DND-41 (cell line): ENCODE data around the gene CRHR2.

Source experiments
- ATAC-seq: fragments of 200-7000 bp; cut with Tn5 transposase; 3 replicates; pipeline ENCODE4 v1.9.1; 2021; ENCODE audit warnings: low read depth; ENCODE audit not compliant: insufficient read depth
- DNase-seq: peaks from one replicate; pipeline ENCODE4 v3.0.0-alpha.2; 2020
- H2AFZ ChIP-seq: 2 replicates; pipeline ENCODE4 v1.6.0; 2012; ENCODE audit warnings: low read depth, low read length
- H3K27ac ChIP-seq: 2 replicates; pipeline ENCODE4 v1.5.1; 2012; ENCODE audit warnings: low read length, inconsistent platforms
- H3K27me3 ChIP-seq: fragments of 200-600 bp; sonication (generic); 2 replicates; pipeline ENCODE4 v1.6.0; 2012; ENCODE audit warnings: low read length, mild to moderate bottlenecking, inconsistent platforms; ENCODE audit not compliant: insufficient read depth, poor library complexity
- H3K36me3 ChIP-seq: 2 replicates; pipeline ENCODE4 v1.5.1; 2012; ENCODE audit warnings: low read length, inconsistent platforms; ENCODE audit not compliant: insufficient read depth
- H3K4me1 ChIP-seq: 2 replicates; pipeline ENCODE4 v1.5.1; 2012; ENCODE audit warnings: mild to moderate bottlenecking, low read length; ENCODE audit not compliant: insufficient read depth
- H3K4me2 ChIP-seq: 2 replicates; pipeline ENCODE4 v1.6.0; 2012; ENCODE audit warnings: mild to moderate bottlenecking, moderate library complexity, low read length, inconsistent platforms; ENCODE audit not compliant: insufficient read depth
- H3K4me3 ChIP-seq, 2 experiments: fragments of 200-600 bp in 1 of 2; shearing (Covaris generic) in 1 of 2; 2 replicates each; pipeline ENCODE4 v1.5.1; 2012 to 2016; ENCODE audit warnings: inconsistent platforms in 2 of 2, low read length in 2 of 2, mild to moderate bottlenecking in 2 of 2, low read depth in 1 of 2, moderate library complexity in 1 of 2
- H3K79me2 ChIP-seq: 2 replicates; pipeline ENCODE4 v1.6.0; 2012; ENCODE audit warnings: low read length, inconsistent platforms; ENCODE audit not compliant: insufficient read depth
- H3K9ac ChIP-seq: 2 replicates; pipeline ENCODE4 v1.6.0; 2012; ENCODE audit warnings: low read depth, mild to moderate bottlenecking, inconsistent platforms, low read length, moderate library complexity
- H3K9me3 ChIP-seq: 2 replicates; pipeline ENCODE4 v1.5.1; 2012; ENCODE audit warnings: low read length, moderate library complexity, mild to moderate bottlenecking, inconsistent platforms; ENCODE audit not compliant: insufficient read depth, severe bottlenecking
- H4K20me1 ChIP-seq: 2 replicates; pipeline ENCODE4 v1.6.0; 2012; ENCODE audit warnings: low read length; ENCODE audit not compliant: insufficient read depth
- CTCF ChIP-seq: IDR thresholded peaks from 2 replicates; pipeline ENCODE4 v1.5.1; 2012; ENCODE audit warnings: borderline replicate concordance, low read length, moderate library complexity, mild to moderate bottlenecking; ENCODE audit not compliant: poor library complexity, severe bottlenecking; ENCODE audit errors: extremely low read depth
- EZH2 ChIP-seq: IDR thresholded peaks from 3 replicates; pipeline ENCODE4 v1.6.1; 2012; ENCODE audit warnings: borderline replicate concordance, low read depth, mild to moderate bottlenecking, moderate library complexity, low read length, inconsistent platforms; ENCODE audit not compliant: severe bottlenecking

The CRHR2 gene

DNA sequence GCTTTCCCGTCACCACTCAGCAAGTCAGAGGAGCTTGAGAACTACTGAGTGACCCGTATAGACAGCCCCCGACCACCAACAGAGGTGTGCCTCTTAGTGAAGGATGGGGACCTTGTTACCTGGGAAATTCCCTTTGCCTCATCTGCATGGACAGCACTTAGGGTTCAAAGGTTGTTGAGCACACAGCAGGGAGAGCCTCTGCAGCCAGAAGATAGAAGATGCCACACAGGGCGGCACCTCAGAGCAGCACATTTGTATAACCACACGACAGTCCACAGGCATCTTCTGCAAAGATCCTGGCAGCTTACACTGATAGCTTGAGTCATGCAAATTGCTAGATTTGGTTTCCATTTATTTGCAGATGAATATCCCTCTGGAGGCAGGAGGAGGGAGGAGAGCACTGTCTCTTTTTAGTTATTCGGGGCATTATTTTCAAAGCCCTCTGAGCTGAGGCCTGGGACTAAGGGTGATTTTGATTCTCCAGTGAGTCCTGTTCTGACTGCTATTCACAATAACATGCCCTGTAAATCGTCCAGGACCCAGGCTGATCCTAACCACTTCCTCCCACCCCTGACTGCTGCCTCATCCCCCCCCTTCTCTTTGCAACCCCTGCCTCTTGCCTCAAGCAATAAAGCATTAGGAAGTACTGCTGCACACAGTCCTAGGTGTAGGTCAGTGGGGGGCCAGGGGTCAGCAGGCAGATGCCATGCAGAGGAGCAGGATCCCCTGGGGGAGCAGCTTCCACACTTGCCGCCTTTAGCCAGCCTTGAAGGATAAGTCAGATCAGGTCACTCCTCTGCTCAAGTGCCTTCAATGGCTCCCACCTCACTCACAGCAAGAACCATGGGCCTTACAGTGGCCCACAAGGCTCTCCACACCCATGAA is 45.0 kb upstream of the CRHR2 start:
- H3K27me3 ChIP-seq, result no peaks in the 10 kb centered on the region

GRCh38 chr7:30726296-30727006 is 44.2 kb upstream of the CRHR2 start:
- H3K9me3 ChIP-seq, result no peaks in the 10 kb centered on the region
- peak; percentile 53 for DNase-seq
- TF ChIP-seq EZH2, result no peak
- TF ChIP-seq CTCF, result peak; percentile 26
- H3K27me3 ChIP-seq, result no peaks in the 10 kb centered on the region
- peak overlapping the region; percentile 72 for H3K4me2 ChIP-seq
- peak overlapping the region in 1 of 2 experiments; percentile 54; a peak in 3 of 4 replicates for H3K4me3 ChIP-seq
- H3K9ac ChIP-seq, result peak overlapping the region; percentile 54
- peak overlapping the region; percentile 85 for H2AFZ ChIP-seq
- no peaks in the 10 kb centered on the region for H3K36me3 ChIP-seq
- no peaks in the 10 kb centered on the region for H3K79me2 ChIP-seq
- H3K4me1 ChIP-seq, result peaks cover 21% of the 10 kb centered on the region
- H3K27ac ChIP-seq, result peak overlapping the region; percentile 89
- ATAC-seq, result peak; percentile 3
- no peaks in the 10 kb centered on the region for H4K20me1 ChIP-seq

More for the DNA sequence above, 45.0 kb upstream of the CRHR2 start:
- Histone ChIP-seq H3K4me2 (peak overlapping the region; percentile 72), H3K27ac (peak overlapping the region; percentile 89), H3K9me3 (no peaks in the 10 kb centered on the region), H3K4me1 (peaks cover 21% of the 10 kb centered on the region), H4K20me1 (no peaks in the 10 kb centered on the region), H3K9ac (peak overlapping the region; percentile 54), H3K36me3 (no peaks in the 10 kb centered on the region), H3K79me2 (no peaks in the 10 kb centered on the region), H3K4me3 (peak overlapping the region in 1 of 2 experiments; percentile 54; a peak in 3 of 4 replicates), H2AFZ (peak overlapping the region; percentile 85)
- TF ChIP-seq CTCF, result no peak
- no peak for TF ChIP-seq EZH2
- peak; percentile 94 for ATAC-seq
- DNase-seq, result peak; percentile 87

- TF ChIP-seq CTCF, result no peak
- TF ChIP-seq EZH2, result no peak
- Histone ChIP-seq H3K4me2 (no peak overlapping the region), H3K36me3 (no peaks in the 10 kb centered on the region), H3K27ac (no peak overlapping the region), H3K4me1 (peaks cover 21% of the 10 kb centered on the region), H3K9ac (no peak overlapping the region), H4K20me1 (no peaks in the 10 kb centered on the region), H3K4me3 (no peak overlapping the region), H3K27me3 (no peaks in the 10 kb centered on the region), H3K9me3 (no peaks in the 10 kb centered on the region), H3K79me2 (no peaks in the 10 kb centered on the region), H2AFZ (no peak overlapping the region)
- ATAC-seq (no peak), DNase-seq (no peak)
These were observed 41.5 kb upstream of the CRHR2 start for GRCh38 chr7:30723776-30724175.
